OCI-LY3 (cell line): ENCODE results near the gene ITGAX.

Experiments used
- H2AFZ ChIP-seq: fragments of 200-600, 300-600 bp; shearing (Covaris generic); 2 replicates; pipeline ENCODE4 v1.6.0; 2014; ENCODE audit warnings: antibody characterized with exemption, low read depth, low read length
- H3K27ac ChIP-seq: fragments of 200-600, 300-600 bp; sonication (generic); 2 replicates; pipeline ENCODE4 v1.5.1; 2014; ENCODE audit warnings: mild to moderate bottlenecking, low read length, moderate library complexity, mixed read lengths
- H3K27me3 ChIP-seq: fragments of 200-600, 300-600 bp; sonication (generic); 2 replicates; pipeline ENCODE4 v1.6.1; 2014; ENCODE audit warnings: low read depth, low read length, mixed read lengths
- H3K36me3 ChIP-seq: fragments of 200-600, 300-600 bp; sonication (generic); replicated peaks from 2 replicates; pipeline ENCODE3; 2014; ENCODE audit warnings: low read depth, low read length, mixed read lengths
- H3K4me1 ChIP-seq: fragments of 300-600, 200-600 bp; sonication (generic); 2 replicates; pipeline ENCODE4 v1.6.1; 2014; ENCODE audit warnings: low read length, mixed read lengths
- H3K4me2 ChIP-seq: fragments of 200-600, 300-600 bp; sonication (generic); 2 replicates; pipeline ENCODE4 v1.6.1; 2014; ENCODE audit warnings: low read length, mixed read lengths
- H3K4me3 ChIP-seq: fragments of 300-600, 200-600 bp; sonication (generic); 2 replicates; pipeline ENCODE4 v1.5.1; 2014; ENCODE audit warnings: antibody characterized with exemption, mild to moderate bottlenecking, low read length, moderate library complexity
- H3K79me2 ChIP-seq: fragments of 300-600, 200-600 bp; shearing (Covaris generic); 2 replicates; pipeline ENCODE4 v1.6.1; 2014; ENCODE audit warnings: mild to moderate bottlenecking, low read length, mixed read lengths
- H3K9ac ChIP-seq: fragments of 300-600, 200-600 bp; shearing (Covaris generic); 2 replicates; pipeline ENCODE4 v1.6.0; 2014; ENCODE audit warnings: mild to moderate bottlenecking, low read length, moderate library complexity
- H3K9me3 ChIP-seq: fragments of 200-600, 300-600 bp; shearing (Covaris generic); 2 replicates; pipeline ENCODE4 v1.6.1; 2014; ENCODE audit warnings: low read length, mixed read lengths; ENCODE audit not compliant: insufficient read depth
- H4K20me1 ChIP-seq: fragments of 200-600, 300-600 bp; sonication (generic); 2 replicates; pipeline ENCODE4 v1.6.1; 2016; ENCODE audit warnings: low read length, mixed read lengths; ENCODE audit not compliant: insufficient read depth
- CTCF ChIP-seq: fragments of 200-600, 300-600 bp; sonication (generic); IDR thresholded peaks from 2 replicates; pipeline ENCODE4 v1.5.1; 2014; ENCODE audit warnings: antibody characterized with exemption, low read length, low read depth
- EZH2phosphoT487 ChIP-seq: fragments of 200-600 bp; shearing (Covaris generic); IDR thresholded peaks from 2 replicates; pipeline ENCODE4 v1.6.1; 2018; ENCODE audit warnings: antibody characterized with exemption, mixed run types, low read depth

ITGAX gene

GRCh38 chr16:31380201-31380600 lies 25.2 kb downstream of the ITGAX start:
- Histone ChIP-seq H3K9ac (no peak overlapping the region), H4K20me1 (peaks cover 3% of the 10 kb centered on the region; the same call in 1 of the 2 replicates), H2AFZ (no peak overlapping the region), H3K79me2 (no peaks in the 10 kb centered on the region), H3K4me2 (no peak overlapping the region), H3K4me3 (no peak overlapping the region), H3K27me3 (no peaks in the 10 kb centered on the region), H3K9me3 (0 out of 2 replicates have a peak, but pooled peaks cover 2% of the 10 kb centered on the region), H3K4me1 (peaks cover 14% of the 10 kb centered on the region), H3K36me3 (peaks cover 19% of the 10 kb centered on the region), H3K27ac (no peak overlapping the region)
- no peak for TF ChIP-seq EZH2phosphoT487
- no peak for TF ChIP-seq CTCF

GRCh38 chr16:31382485-31383161 lies 27.6 kb downstream of the ITGAX start:
- Histone ChIP-seq H3K27ac (no peak overlapping the region), H2AFZ (no peak overlapping the region), H4K20me1 (peaks cover 3% of the 10 kb centered on the region; the same call in 1 of the 2 replicates), H3K4me3 (no peak overlapping the region), H3K36me3 (peaks cover 3% of the 10 kb centered on the region), H3K9ac (no peak overlapping the region), H3K9me3 (no peaks in the 10 kb centered on the region), H3K4me2 (no peak overlapping the region), H3K79me2 (no peaks in the 10 kb centered on the region), H3K27me3 (peaks cover 13% of the 10 kb centered on the region; the same call in 1 of the 2 replicates), H3K4me1 (peaks cover 11% of the 10 kb centered on the region)
- TF ChIP-seq CTCF (peak; percentile 85), EZH2phosphoT487 (no peak)

DNA sequence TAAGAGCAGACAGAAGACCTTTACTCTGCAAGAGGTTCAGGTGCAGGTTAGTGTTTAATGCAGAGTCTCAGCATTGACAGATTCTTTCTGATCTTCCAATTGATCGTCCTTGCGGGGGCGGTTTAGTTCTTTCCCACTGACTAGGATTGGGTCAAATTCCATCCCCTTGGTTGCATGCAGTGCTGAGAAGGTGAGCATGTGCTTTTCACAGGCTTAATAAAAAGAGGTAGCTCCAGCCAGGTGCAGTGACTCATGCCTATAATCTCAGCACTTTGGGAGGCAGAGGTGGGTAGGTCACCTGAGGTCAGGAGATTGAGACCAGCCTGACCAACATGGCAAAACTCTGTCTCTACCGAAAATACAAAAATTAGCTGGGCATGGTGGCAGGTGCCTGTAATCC lies 30.7 kb downstream of the ITGAX start:
- no peaks in the 10 kb centered on the region for H3K9me3 ChIP-seq
- H3K4me1 ChIP-seq, result peaks cover 11% of the 10 kb centered on the region
- H3K4me3 ChIP-seq, result no peak overlapping the region
- no peaks in the 10 kb centered on the region for H3K36me3 ChIP-seq
- H2AFZ ChIP-seq, result no peak overlapping the region
- H3K27ac ChIP-seq, result no peak overlapping the region
- no peak overlapping the region for H3K9ac ChIP-seq
- H3K4me2 ChIP-seq, result no peak overlapping the region
- H3K27me3 ChIP-seq, result peaks cover 13% of the 10 kb centered on the region; the same call in 1 of the 2 replicates
- peaks cover 3% of the 10 kb centered on the region; the same call in 1 of the 2 replicates for H4K20me1 ChIP-seq
- no peaks in the 10 kb centered on the region for H3K79me2 ChIP-seq
- no peak for TF ChIP-seq EZH2phosphoT487
- TF ChIP-seq CTCF, result no peak

GRCh38 chr16:31386157-31386984 lies 31.4 kb downstream of the ITGAX start:
- H3K79me2 ChIP-seq, result no peaks in the 10 kb centered on the region
- no peaks in the 10 kb centered on the region for H3K36me3 ChIP-seq
- H3K4me3 ChIP-seq, result no peak overlapping the region
- TF ChIP-seq CTCF (no peak), EZH2phosphoT487 (no peak)
- no peaks in the 10 kb centered on the region for H3K9me3 ChIP-seq
- H3K4me1 ChIP-seq, result peaks cover 11% of the 10 kb centered on the region
- no peak overlapping the region for H3K9ac ChIP-seq
- H3K4me2 ChIP-seq, result 0 out of 2 replicates have a peak overlapping the region, but pooled peaks have one; percentile 3
- no peak overlapping the region for H3K27ac ChIP-seq
- no peak overlapping the region for H2AFZ ChIP-seq
- H4K20me1 ChIP-seq, result peaks cover 3% of the 10 kb centered on the region; the same call in 1 of the 2 replicates
- peaks cover 13% of the 10 kb centered on the region; the same call in 1 of the 2 replicates for H3K27me3 ChIP-seq
